Mucosa of stomach (tissue), 1 donor: ENCODE results near the gene VPS41.

Source experiments
- H3K27me3 ChIP-seq: one replicate; pipeline ENCODE4 v1.7.0; 2013; ENCODE audit warnings: mild to moderate bottlenecking, low read length; ENCODE audit not compliant: control insufficient read depth, insufficient read depth
- H3K36me3 ChIP-seq: one replicate; pipeline ENCODE4 v1.7.0; 2013; ENCODE audit warnings: low read length; ENCODE audit not compliant: control insufficient read depth, insufficient read depth
- H3K4me1 ChIP-seq: one replicate; pipeline ENCODE4 v1.7.0; 2013; ENCODE audit warnings: mild to moderate bottlenecking, low read length; ENCODE audit not compliant: control insufficient read depth, insufficient read depth
- H3K4me3 ChIP-seq: one replicate; pipeline ENCODE4 v1.7.0; 2013; ENCODE audit warnings: low read length
- H3K9ac ChIP-seq: one replicate; pipeline ENCODE4 v1.7.0; 2013; ENCODE audit warnings: mild to moderate bottlenecking, low read length, moderate library complexity
- H3K9me3 ChIP-seq: one replicate; pipeline ENCODE4 v1.7.0; 2013; ENCODE audit warnings: mild to moderate bottlenecking, low read length, moderate library complexity; ENCODE audit not compliant: control insufficient read depth
- donor health status: Pancreatic carcinoma.

The VPS41 gene

GRCh38 chr7:38844952-38845563, 63.9 kb downstream of the VPS41 start:
- H3K9ac ChIP-seq: no peak overlapping the region
- H3K9me3 ChIP-seq: no peaks in the 10 kb centered on the region

DNA sequence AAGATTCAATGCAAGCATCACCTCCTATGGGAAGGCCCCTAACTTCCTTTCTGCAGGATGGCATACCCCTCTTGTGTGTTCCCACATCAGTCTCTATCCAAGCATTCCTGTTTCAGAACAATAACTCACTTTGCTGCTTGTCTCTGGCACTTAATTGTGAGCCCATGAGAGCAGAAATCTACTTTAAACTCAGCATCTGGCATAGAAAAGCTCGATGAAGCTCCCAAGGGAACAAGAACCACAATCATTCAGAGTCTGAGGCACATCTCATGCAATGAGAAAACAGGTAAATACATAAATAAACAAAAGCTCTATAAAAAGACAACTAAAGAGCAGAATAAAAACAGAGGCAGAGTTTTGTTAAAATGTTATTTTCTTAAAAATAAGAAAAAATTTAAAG, 66.2 kb downstream of the VPS41 start:
- H3K9me3 ChIP-seq: no peaks in the 10 kb centered on the region
- no peaks in the 10 kb centered on the region for H3K27me3 ChIP-seq
- no peaks in the 10 kb centered on the region for H3K36me3 ChIP-seq
- H3K4me3 ChIP-seq: no peak overlapping the region
- no peak overlapping the region for H3K9ac ChIP-seq
- H3K4me1 ChIP-seq: no peaks in the 10 kb centered on the region

More at GRCh38 chr7:38844952-38845563, 63.9 kb downstream of the VPS41 start:
- Histone ChIP-seq H3K4me3 (no peak overlapping the region), H3K27me3 (no peaks in the 10 kb centered on the region), H3K36me3 (no peaks in the 10 kb centered on the region), H3K4me1 (no peaks in the 10 kb centered on the region)

DNA sequence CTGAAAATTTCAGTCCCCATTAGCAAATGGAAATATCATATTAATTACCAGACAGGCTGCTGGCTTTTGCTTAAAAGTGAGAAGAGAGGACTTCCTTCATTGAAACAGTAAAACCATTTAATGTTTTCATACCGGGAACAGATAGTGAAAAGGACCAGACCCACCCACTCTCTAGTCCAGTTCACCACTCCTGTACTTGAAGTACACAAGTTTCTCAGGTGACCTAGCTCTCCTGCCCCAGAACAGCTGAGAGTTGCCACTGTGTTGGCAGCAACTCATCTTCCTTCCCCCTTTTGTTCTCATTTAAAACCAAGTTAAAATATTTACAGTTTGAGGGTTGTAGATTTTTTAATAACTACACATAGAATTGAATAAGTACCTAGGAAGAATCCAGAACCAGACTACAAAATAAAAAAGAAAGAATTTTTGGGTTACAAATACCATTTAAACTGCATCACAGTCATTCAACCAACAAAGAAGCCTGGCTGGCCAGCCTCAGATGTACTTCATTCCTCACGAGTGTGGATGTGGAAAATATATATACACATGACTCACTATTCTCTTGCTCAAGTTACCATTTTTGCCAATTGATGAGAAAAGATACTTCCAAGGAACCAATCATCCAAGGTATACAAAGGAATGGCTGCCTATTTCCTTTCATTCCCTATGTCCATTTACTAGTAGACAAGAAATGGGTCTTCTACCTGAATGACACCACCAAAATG, 68.1 kb downstream of the VPS41 start:
- Histone ChIP-seq H3K9ac (no peak overlapping the region), H3K4me3 (no peak overlapping the region), H3K4me1 (no peaks in the 10 kb centered on the region), H3K9me3 (no peaks in the 10 kb centered on the region), H3K27me3 (no peaks in the 10 kb centered on the region), H3K36me3 (no peaks in the 10 kb centered on the region)

GRCh38 chr7:38839851-38840250, 69.1 kb downstream of the VPS41 start:
- no peaks in the 10 kb centered on the region for H3K27me3 ChIP-seq
- no peaks in the 10 kb centered on the region for H3K4me1 ChIP-seq
- H3K36me3 ChIP-seq: no peaks in the 10 kb centered on the region
- no peaks in the 10 kb centered on the region for H3K9me3 ChIP-seq
- H3K4me3 ChIP-seq: no peak overlapping the region
- no peak overlapping the region for H3K9ac ChIP-seq

GRCh38 chr7:38838725-38839385, 70.1 kb downstream of the VPS41 start:
- Histone ChIP-seq H3K9me3 (no peaks in the 10 kb centered on the region), H3K27me3 (no peaks in the 10 kb centered on the region), H3K4me1 (no peaks in the 10 kb centered on the region), H3K9ac (no peak overlapping the region), H3K4me3 (no peak overlapping the region), H3K36me3 (no peaks in the 10 kb centered on the region)

GRCh38 chr7:38834357-38834756, 74.6 kb downstream of the VPS41 start:
- Histone ChIP-seq H3K27me3 (no peaks in the 10 kb centered on the region), H3K4me3 (no peak overlapping the region)

GRCh38 chr7:38833329-38833728, 75.7 kb downstream of the VPS41 start:
- Histone ChIP-seq H3K9me3 (no peaks in the 10 kb centered on the region), H3K27me3 (no peaks in the 10 kb centered on the region), H3K4me1 (peaks cover 10% of the 10 kb centered on the region), H3K9ac (no peak overlapping the region), H3K36me3 (no peaks in the 10 kb centered on the region), H3K4me3 (no peak overlapping the region)

More at GRCh38 chr7:38834357-38834756, 74.6 kb downstream of the VPS41 start:
- H3K9me3 ChIP-seq: no peaks in the 10 kb centered on the region
- H3K36me3 ChIP-seq: no peaks in the 10 kb centered on the region
- no peak overlapping the region for H3K9ac ChIP-seq
- peaks cover 10% of the 10 kb centered on the region for H3K4me1 ChIP-seq

- Histone ChIP-seq H3K36me3 (no peaks in the 10 kb centered on the region), H3K4me3 (no peak overlapping the region), H3K4me1 (peaks cover 15% of the 10 kb centered on the region), H3K9me3 (no peaks in the 10 kb centered on the region), H3K9ac (no peak overlapping the region), H3K27me3 (no peaks in the 10 kb centered on the region)
Observed at GRCh38 chr7:38831259-38831996, 77.6 kb downstream of the VPS41 start.

- H3K4me3 ChIP-seq: no peak overlapping the region
- no peaks in the 10 kb centered on the region for H3K27me3 ChIP-seq
- peaks cover 15% of the 10 kb centered on the region for H3K4me1 ChIP-seq
- no peaks in the 10 kb centered on the region for H3K36me3 ChIP-seq
- no peaks in the 10 kb centered on the region for H3K9me3 ChIP-seq
- no peak overlapping the region for H3K9ac ChIP-seq
Observed at GRCh38 chr7:38830826-38831225, 78.2 kb downstream of the VPS41 start.

DNA sequence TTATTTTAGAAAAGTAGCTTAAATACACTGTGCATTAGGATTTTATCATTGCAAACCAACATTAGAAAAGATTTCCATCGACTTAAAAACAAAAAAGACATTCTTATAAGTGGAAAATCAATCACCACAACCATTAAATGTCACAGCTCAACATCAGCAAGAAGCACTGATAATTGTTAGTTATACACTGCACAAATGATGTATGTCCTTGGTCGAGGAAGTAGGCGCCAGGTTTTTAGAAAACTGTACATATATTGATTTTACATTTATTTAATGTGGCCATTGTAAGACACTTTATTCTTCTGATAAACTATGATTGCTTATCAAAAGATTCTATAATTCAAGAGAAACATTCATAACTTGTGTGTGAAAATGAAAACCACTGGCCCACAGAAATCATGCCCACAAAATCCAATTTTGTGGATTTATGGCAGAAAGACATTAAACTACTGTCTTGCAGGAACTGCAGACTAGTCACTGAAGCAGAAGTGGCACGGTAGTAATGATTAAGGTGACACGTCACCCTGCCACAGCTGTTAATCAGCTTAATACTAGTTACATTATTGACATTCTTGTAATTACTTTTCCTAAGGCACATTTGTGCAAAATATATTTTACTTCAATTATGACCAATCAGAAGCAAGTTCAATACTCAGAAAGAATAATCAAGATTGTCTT, 79.4 kb downstream of the VPS41 start:
- no peaks in the 10 kb centered on the region for H3K36me3 ChIP-seq
- no peaks in the 10 kb centered on the region for H3K9me3 ChIP-seq
- H3K9ac ChIP-seq: no peak overlapping the region
- no peak overlapping the region for H3K4me3 ChIP-seq
- H3K4me1 ChIP-seq: peaks cover 15% of the 10 kb centered on the region
- H3K27me3 ChIP-seq: no peaks in the 10 kb centered on the region

DNA sequence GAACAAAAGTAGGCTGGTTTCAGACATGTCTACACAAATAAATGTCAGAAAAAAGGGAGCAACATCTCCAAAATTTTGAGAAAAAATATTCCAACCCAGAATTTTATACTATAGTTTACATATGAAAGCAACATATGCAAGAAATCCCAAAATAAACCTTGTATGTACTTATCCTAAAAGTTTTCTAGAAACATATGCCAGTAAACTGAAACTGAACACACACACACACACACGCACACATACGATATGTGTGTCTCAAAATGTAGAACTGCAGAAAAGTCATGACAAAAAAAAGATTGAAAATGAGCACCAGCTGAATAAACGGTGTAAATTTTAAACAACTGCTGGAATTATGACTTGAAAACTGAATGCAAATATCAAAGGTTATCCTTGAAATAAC, 81.0 kb downstream of the VPS41 start:
- Histone ChIP-seq H3K4me3 (no peak overlapping the region), H3K36me3 (no peaks in the 10 kb centered on the region), H3K27me3 (no peaks in the 10 kb centered on the region), H3K4me1 (peaks cover 15% of the 10 kb centered on the region), H3K9ac (no peak overlapping the region), H3K9me3 (no peaks in the 10 kb centered on the region)
